Measurements from ENCODE around the gene TMEM135.
"Not testable (repeated sequence)": the region's sequence is repeated elsewhere in the genome, so short reads cannot be mapped to it uniquely, and the experiment has no call there.

The TMEM135 gene

GRCh38 chr11:87263979-87264378 is 226.2 kb downstream of the TMEM135 start:
- no peak for DNase-seq

- DNase-seq = no peak
These were observed 227.4 kb downstream of the TMEM135 start for GRCh38 chr11:87265132-87265531.

GRCh38 chr11:87265979-87266378 is 228.2 kb downstream of the TMEM135 start:
- DNase-seq = no peak

- DNase-seq = no peak
These were observed 229.0 kb downstream of the TMEM135 start for GRCh38 chr11:87266751-87267150.

- not testable (repeated sequence) for DNase-seq
These were observed 234.2 kb downstream of the TMEM135 start for GRCh38 chr11:87271951-87272350.

- no peak for DNase-seq
These were observed 237.4 kb downstream of the TMEM135 start for GRCh38 chr11:87275176-87275575.

GRCh38 chr11:87280143-87280542 is 242.4 kb downstream of the TMEM135 start:
- DNase-seq = no peak

GRCh38 chr11:87281496-87281895 is 243.8 kb downstream of the TMEM135 start:
- DNase-seq = no peak

- DNase-seq = no peak
These were observed 246.6 kb downstream of the TMEM135 start for GRCh38 chr11:87284306-87284705.

- not testable (repeated sequence) for DNase-seq
These were observed 247.9 kb downstream of the TMEM135 start for GRCh38 chr11:87285674-87286073.

GRCh38 chr11:87286338-87286737 is 248.6 kb downstream of the TMEM135 start:
- DNase-seq = no peak

- peak; percentile 62 for DNase-seq
These were observed 252.7 kb downstream of the TMEM135 start for GRCh38 chr11:87290304-87290922.

- DNase-seq = no peak
These were observed 254.9 kb downstream of the TMEM135 start for GRCh38 chr11:87292598-87292997.

GRCh38 chr11:87295237-87295636 is 257.5 kb downstream of the TMEM135 start:
- no peak for DNase-seq

- no peak for DNase-seq
These were observed 258.9 kb downstream of the TMEM135 start for GRCh38 chr11:87296627-87297026.

- no peak for DNase-seq
These were observed 260.4 kb downstream of the TMEM135 start for GRCh38 chr11:87298155-87298554.

GRCh38 chr11:87299041-87299481 is 261.3 kb downstream of the TMEM135 start:
- no peak for DNase-seq

GRCh38 chr11:87300640-87301380 is 263.1 kb downstream of the TMEM135 start:
- DNase-seq = no peak

- DNase-seq = no peak
These were observed 264.2 kb downstream of the TMEM135 start for GRCh38 chr11:87301785-87302540.

- no peak for DNase-seq
These were observed 266.7 kb downstream of the TMEM135 start for GRCh38 chr11:87304412-87304811.

GRCh38 chr11:87306262-87306851 is 268.6 kb downstream of the TMEM135 start:
- DNase-seq = no peak

GRCh38 chr11:87307101-87307500 is 269.4 kb downstream of the TMEM135 start:
- no peak for DNase-seq

- no peak for DNase-seq
These were observed 277.5 kb downstream of the TMEM135 start for GRCh38 chr11:87315229-87315628.

All from CD4-positive, alpha-beta T cell treated with Interleukin-10 for 1 hour (primary cell).